Fibroblast of villous mesenchyme (primary cell): ENCODE data around the gene EXOC4. TPM values are rescaled to one million over a fixed set of nuclear protein-coding genes. Genes with fewer than 3 reads are reported as not detected.

ENCODE experiments used
- DNase-seq: peaks from one replicate; pipeline ENCODE4 v3.0.0-alpha.2; 2010; ENCODE audit warnings: low read depth
- H3K4me3 ChIP-seq: 2 replicates; pipeline ENCODE4 v1.5.1; 2011; ENCODE audit warnings: low read depth, mild to moderate bottlenecking, low read length
- total RNA-seq: library from RNA; depleted of rRNA; stranded (reverse); fragments of >200 nt; gene quantifications from 2 replicates; pipeline ENCODE4 v1.2.3, GENCODE V29; 2012
- TF ChIP-seq, protein P1 (sequence below): IDR thresholded peaks from 2 replicates; pipeline ENCODE4 v1.5.1; 2012; ENCODE audit warnings: low read depth, mild to moderate bottlenecking, low read length; ENCODE audit not compliant: insufficient read depth

The EXOC4 gene
- total RNA-seq, 1 donor, result 106 TPM

DNA sequence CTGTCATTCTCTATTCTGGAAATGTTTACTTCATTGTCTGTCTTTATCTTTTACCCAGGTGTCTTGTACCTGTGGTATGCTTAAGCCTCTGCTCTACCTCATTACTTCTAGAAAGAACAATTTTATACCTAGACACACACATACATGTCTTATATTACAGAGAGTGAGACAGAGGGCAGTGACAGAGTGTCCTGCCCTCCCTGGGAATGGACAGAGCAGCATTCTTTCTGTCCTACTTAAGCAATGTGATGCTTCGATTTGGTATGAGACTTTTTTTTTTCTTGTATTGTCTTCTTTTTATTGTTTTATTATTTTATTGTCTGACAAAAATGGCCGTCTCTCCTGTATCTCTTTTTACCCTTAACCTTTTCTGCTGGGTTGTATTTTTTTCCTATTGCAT lies 286.1 kb downstream of the EXOC4 start:
- TF ChIP-seq, protein P1, sequence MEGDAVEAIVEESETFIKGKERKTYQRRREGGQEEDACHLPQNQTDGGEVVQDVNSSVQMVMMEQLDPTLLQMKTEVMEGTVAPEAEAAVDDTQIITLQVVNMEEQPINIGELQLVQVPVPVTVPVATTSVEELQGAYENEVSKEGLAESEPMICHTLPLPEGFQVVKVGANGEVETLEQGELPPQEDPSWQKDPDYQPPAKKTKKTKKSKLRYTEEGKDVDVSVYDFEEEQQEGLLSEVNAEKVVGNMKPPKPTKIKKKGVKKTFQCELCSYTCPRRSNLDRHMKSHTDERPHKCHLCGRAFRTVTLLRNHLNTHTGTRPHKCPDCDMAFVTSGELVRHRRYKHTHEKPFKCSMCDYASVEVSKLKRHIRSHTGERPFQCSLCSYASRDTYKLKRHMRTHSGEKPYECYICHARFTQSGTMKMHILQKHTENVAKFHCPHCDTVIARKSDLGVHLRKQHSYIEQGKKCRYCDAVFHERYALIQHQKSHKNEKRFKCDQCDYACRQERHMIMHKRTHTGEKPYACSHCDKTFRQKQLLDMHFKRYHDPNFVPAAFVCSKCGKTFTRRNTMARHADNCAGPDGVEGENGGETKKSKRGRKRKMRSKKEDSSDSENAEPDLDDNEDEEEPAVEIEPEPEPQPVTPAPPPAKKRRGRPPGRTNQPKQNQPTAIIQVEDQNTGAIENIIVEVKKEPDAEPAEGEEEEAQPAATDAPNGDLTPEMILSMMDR, result no peak
- no peak for DNase-seq
- no peak overlapping the region for H3K4me3 ChIP-seq

DNA sequence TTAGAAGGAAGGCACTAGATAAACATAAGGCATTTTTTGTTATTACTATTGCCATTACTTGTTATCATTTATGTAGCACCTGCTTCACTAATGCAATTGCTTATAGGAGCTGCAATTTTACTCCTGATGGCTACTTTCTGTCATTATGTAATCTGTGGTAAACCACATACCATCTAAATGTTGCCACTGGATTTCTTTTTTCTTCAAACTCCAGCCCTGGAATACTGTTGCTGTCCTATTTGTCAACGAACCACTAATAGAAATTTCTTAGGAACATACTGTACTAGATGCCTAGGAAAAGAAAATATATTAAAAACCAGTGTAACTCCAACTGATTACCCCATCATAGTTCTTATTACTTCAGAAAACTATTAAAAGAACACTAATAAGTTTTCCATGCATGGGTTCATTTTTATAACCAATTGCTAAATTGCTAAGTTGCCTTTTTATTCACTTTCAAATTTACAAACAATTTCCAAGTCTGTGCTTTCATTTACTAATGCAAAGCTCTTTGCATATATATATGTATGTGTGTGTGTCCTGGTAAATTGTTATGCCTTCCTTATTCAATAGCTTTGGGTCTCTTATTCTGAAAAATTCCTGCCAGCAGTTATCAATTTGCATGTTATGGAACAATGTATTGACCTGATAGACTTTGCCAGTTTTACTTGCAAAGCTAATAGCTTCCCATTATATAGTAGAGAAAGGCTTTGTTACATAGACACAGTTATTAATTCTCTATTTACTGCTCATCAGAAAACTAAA lies 287.4 kb downstream of the EXOC4 start:
- peak; percentile 14 for DNase-seq
- H3K4me3 ChIP-seq, result no peak overlapping the region
- TF ChIP-seq, protein P1, result no peak

GRCh38 chr7:133542209-133542780 lies 289.4 kb downstream of the EXOC4 start:
- no peak for DNase-seq
- H3K4me3 ChIP-seq, result no peak overlapping the region
- TF ChIP-seq, protein P1, result no peak

DNA sequence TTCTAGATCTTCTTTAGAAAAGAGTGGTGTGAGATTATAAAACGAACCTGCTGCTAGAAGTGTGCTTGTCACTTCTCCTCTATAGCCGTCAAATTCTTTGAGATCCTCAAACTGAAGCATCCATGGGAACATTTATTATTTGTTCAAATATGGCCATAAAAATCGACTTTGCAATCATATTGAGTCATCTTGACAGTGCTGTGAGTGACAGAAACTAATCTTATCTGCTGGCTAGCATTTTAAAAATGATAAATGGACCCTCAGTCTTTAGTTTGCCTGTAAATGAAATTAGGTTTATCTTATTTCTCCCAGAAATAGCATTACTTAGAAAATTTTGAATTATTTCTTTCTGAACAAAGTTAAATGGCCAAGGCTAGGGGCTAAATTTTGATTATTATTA lies 290.8 kb downstream of the EXOC4 start:
- TF ChIP-seq, protein P1, result no peak
- H3K4me3 ChIP-seq, result no peak overlapping the region
- DNase-seq, result no peak

- TF ChIP-seq, protein P1, result no peak
- H3K4me3 ChIP-seq, result no peak overlapping the region
- peak; percentile 26 for DNase-seq
Measured at GRCh38 chr7:133545618-133546017, 292.7 kb downstream of the EXOC4 start.

GRCh38 chr7:133547981-133548380 lies 295.1 kb downstream of the EXOC4 start:
- no peak overlapping the region for H3K4me3 ChIP-seq
- TF ChIP-seq, protein P1, result no peak
- DNase-seq, result no peak
